Stimulated activated naive CD8-positive, alpha-beta T cell treated with anti-CD3 and anti-CD28 coated beads, Interleukin-15, amount 100 ng/mL, for 72 hours (primary cell): ENCODE measurements around the gene TCERG1L.

Source experiments
- ATAC-seq: fragments of 150-1000 bp; cut with Tn5 transposase; 2 replicates; pipeline ENCODE4 v1.10.0; 2021; ENCODE audit warnings: mild to moderate bottlenecking, moderate library complexity
- DNase-seq, 2 donors: peaks; one replicate each; pipeline ENCODE4 v3.0.0; 2021 to 2022
- H3K27ac Mint-ChIP-seq, 2 donors: one replicate each; pipeline ENCODE4 v1.8.0; 2022; ENCODE audit warnings: mild to moderate bottlenecking in 2 of 2, mixed read lengths in 2 of 2, moderate library complexity in 2 of 2
- H3K27me3 Mint-ChIP-seq: one replicate; pipeline ENCODE4 v1.8.0; 2022; ENCODE audit warnings: mixed read lengths
- H3K4me1 Mint-ChIP-seq: one replicate; pipeline ENCODE4 v1.8.0; 2022; ENCODE audit warnings: mild to moderate bottlenecking, mixed read lengths
- H3K4me3 Mint-ChIP-seq, 2 donors: one replicate each; pipeline ENCODE4 v1.8.0; 2022; ENCODE audit warnings: mild to moderate bottlenecking in 2 of 2, mixed read lengths in 2 of 2, moderate library complexity in 1 of 2
- H3K9me3 Mint-ChIP-seq, 2 donors: one replicate each; pipeline ENCODE4 v1.8.0; 2022; ENCODE audit warnings: mixed read lengths in 2 of 2

Gene TCERG1L

GRCh38 chr10:131218811-131219583, 92.5 kb downstream of the TCERG1L start:
- ATAC-seq: peak; percentile 25
- no peak for DNase-seq
- H3K4me1 Mint-ChIP-seq: no peaks in the 10 kb centered on the region
- H3K27ac Mint-ChIP-seq: peak overlapping the region in 1 of 2 donors; percentile 27
- no peaks in the 10 kb centered on the region for H3K9me3 Mint-ChIP-seq
- H3K4me3 Mint-ChIP-seq: no peak overlapping the region
- peaks cover 7% of the 10 kb centered on the region for H3K27me3 Mint-ChIP-seq

- ATAC-seq (no peak), DNase-seq (no peak)
- Mint-ChIP-seq H3K4me1 (no peaks in the 10 kb centered on the region), H3K4me3 (no peak overlapping the region), H3K27ac (no peak overlapping the region), H3K9me3 (no peaks in the 10 kb centered on the region), H3K27me3 (peaks cover 7% of the 10 kb centered on the region)
These were observed 94.8 kb downstream of the TCERG1L start for GRCh38 chr10:131216681-131217230.

GRCh38 chr10:131215776-131216175, 95.7 kb downstream of the TCERG1L start:
- ATAC-seq (no peak), DNase-seq (no peak)
- Mint-ChIP-seq H3K9me3 (no peaks in the 10 kb centered on the region), H3K27ac (no peak overlapping the region), H3K4me3 (no peak overlapping the region), H3K27me3 (peaks cover 7% of the 10 kb centered on the region), H3K4me1 (no peaks in the 10 kb centered on the region)

- Mint-ChIP-seq H3K27me3 (peaks cover 7% of the 10 kb centered on the region), H3K27ac (peak overlapping the region in 1 of 2 donors; percentile 77), H3K4me1 (no peaks in the 10 kb centered on the region), H3K4me3 (no peak overlapping the region), H3K9me3 (no peaks in the 10 kb centered on the region)
- DNase-seq (no peak), ATAC-seq (no peak)
These were observed 96.8 kb downstream of the TCERG1L start for GRCh38 chr10:131214521-131215244.

- peak overlapping the region; percentile 17 to 77 for H3K27ac Mint-ChIP-seq
- H3K27me3 Mint-ChIP-seq: peaks cover under 1% of the 10 kb centered on the region
- H3K4me3 Mint-ChIP-seq: no peak overlapping the region
- DNase-seq (no peak), ATAC-seq (no peak)
- no peaks in the 10 kb centered on the region for H3K9me3 Mint-ChIP-seq
- no peaks in the 10 kb centered on the region for H3K4me1 Mint-ChIP-seq
These were observed 97.6 kb downstream of the TCERG1L start for GRCh38 chr10:131213741-131214505.

- Mint-ChIP-seq H3K27ac (no peak overlapping the region), H3K4me1 (no peaks in the 10 kb centered on the region), H3K4me3 (no peak overlapping the region), H3K9me3 (no peaks in the 10 kb centered on the region), H3K27me3 (no peaks in the 10 kb centered on the region)
- DNase-seq: no peak
- ATAC-seq: no peak
These were observed 98.7 kb downstream of the TCERG1L start for GRCh38 chr10:131212763-131213325.

GRCh38 chr10:131211965-131212619, 99.4 kb downstream of the TCERG1L start:
- no peaks in the 10 kb centered on the region for H3K27me3 Mint-ChIP-seq
- no peaks in the 10 kb centered on the region for H3K9me3 Mint-ChIP-seq
- H3K4me3 Mint-ChIP-seq: no peak overlapping the region
- DNase-seq: no peak
- no peaks in the 10 kb centered on the region for H3K4me1 Mint-ChIP-seq
- ATAC-seq: no peak
- no peak overlapping the region for H3K27ac Mint-ChIP-seq

GRCh38 chr10:131211559-131211958, 100.0 kb downstream of the TCERG1L start:
- Mint-ChIP-seq H3K27me3 (no peaks in the 10 kb centered on the region), H3K9me3 (no peaks in the 10 kb centered on the region), H3K4me1 (no peaks in the 10 kb centered on the region), H3K4me3 (no peak overlapping the region), H3K27ac (no peak overlapping the region)
- ATAC-seq: no peak
- DNase-seq: no peak

- no peaks in the 10 kb centered on the region for H3K27me3 Mint-ChIP-seq
- ATAC-seq (no peak), DNase-seq (no peak)
- H3K4me1 Mint-ChIP-seq: no peaks in the 10 kb centered on the region
- no peak overlapping the region for H3K27ac Mint-ChIP-seq
- no peak overlapping the region for H3K4me3 Mint-ChIP-seq
- H3K9me3 Mint-ChIP-seq: no peaks in the 10 kb centered on the region
These were observed 100.4 kb downstream of the TCERG1L start for GRCh38 chr10:131211146-131211545.

- Mint-ChIP-seq H3K4me3 (no peak overlapping the region), H3K27ac (no peak overlapping the region), H3K27me3 (no peaks in the 10 kb centered on the region), H3K4me1 (no peaks in the 10 kb centered on the region), H3K9me3 (no peaks in the 10 kb centered on the region)
- ATAC-seq: no peak
- DNase-seq: no peak
These were observed 101.3 kb downstream of the TCERG1L start for GRCh38 chr10:131210181-131210580.

- H3K4me1 Mint-ChIP-seq: no peaks in the 10 kb centered on the region
- H3K4me3 Mint-ChIP-seq: no peak overlapping the region
- no peak for ATAC-seq
- no peaks in the 10 kb centered on the region for H3K27me3 Mint-ChIP-seq
- no peak for DNase-seq
- H3K27ac Mint-ChIP-seq: no peak overlapping the region
- H3K9me3 Mint-ChIP-seq: peaks cover 0 to 7% of the 10 kb centered on the region in 2 donors
These were observed 103.7 kb downstream of the TCERG1L start for GRCh38 chr10:131207584-131208532.

GRCh38 chr10:131207176-131207575, 104.3 kb downstream of the TCERG1L start:
- no peak overlapping the region for H3K4me3 Mint-ChIP-seq
- ATAC-seq (no peak), DNase-seq (no peak)
- peaks cover 0 to 7% of the 10 kb centered on the region in 2 donors for H3K9me3 Mint-ChIP-seq
- no peaks in the 10 kb centered on the region for H3K27me3 Mint-ChIP-seq
- no peaks in the 10 kb centered on the region for H3K4me1 Mint-ChIP-seq
- H3K27ac Mint-ChIP-seq: no peak overlapping the region

- DNase-seq: no peak
- H3K4me1 Mint-ChIP-seq: no peaks in the 10 kb centered on the region
- no peak for ATAC-seq
- no peak overlapping the region for H3K27ac Mint-ChIP-seq
- no peak overlapping the region for H3K4me3 Mint-ChIP-seq
- H3K9me3 Mint-ChIP-seq: peaks cover 0 to 7% of the 10 kb centered on the region in 2 donors
- peaks cover 1% of the 10 kb centered on the region for H3K27me3 Mint-ChIP-seq
These were observed 105.2 kb downstream of the TCERG1L start for GRCh38 chr10:131206111-131206995.
